ENCODE data around the gene C1orf116.

DNA sequence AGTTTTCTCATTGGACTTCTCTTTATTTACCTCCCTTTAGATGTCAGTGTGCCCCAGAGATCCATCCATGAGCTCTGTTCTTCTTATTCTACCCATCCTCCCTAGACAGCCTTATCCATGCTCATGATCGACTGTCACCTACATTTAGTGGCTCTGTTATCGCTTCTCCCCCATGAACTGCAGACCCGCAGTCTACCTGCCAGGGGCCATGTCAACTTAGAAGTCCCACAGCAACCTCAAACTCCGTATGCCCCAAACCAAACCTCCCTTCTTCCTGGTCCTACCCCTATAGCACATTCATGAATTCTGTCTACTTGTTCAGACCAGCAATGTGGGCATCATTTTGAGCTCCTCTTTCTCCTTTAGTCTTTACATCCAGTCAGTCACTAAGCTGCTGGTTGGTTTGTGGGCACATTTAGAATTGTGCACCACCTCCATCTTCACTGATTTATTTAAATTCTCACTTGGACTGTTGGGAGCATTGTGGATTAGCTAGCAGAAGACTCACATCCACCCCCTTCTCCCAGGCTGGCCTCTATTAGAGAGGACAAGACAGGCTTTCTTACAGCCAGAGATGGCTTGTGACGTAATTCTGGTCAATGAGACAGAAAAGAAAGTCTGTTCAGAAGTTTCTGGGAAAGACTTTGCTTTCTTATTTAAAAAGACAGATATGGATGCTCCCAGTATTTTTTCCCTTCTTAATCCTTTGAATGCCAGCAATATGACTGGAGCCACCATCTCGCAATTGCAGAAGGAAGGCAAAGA lies 19.1 kb downstream of the C1orf116 start:
- no peak for TF ChIP-seq POLR2A (IDR thresholded peaks at IDR 0.05)
- TF ChIP-seq, protein P1, sequence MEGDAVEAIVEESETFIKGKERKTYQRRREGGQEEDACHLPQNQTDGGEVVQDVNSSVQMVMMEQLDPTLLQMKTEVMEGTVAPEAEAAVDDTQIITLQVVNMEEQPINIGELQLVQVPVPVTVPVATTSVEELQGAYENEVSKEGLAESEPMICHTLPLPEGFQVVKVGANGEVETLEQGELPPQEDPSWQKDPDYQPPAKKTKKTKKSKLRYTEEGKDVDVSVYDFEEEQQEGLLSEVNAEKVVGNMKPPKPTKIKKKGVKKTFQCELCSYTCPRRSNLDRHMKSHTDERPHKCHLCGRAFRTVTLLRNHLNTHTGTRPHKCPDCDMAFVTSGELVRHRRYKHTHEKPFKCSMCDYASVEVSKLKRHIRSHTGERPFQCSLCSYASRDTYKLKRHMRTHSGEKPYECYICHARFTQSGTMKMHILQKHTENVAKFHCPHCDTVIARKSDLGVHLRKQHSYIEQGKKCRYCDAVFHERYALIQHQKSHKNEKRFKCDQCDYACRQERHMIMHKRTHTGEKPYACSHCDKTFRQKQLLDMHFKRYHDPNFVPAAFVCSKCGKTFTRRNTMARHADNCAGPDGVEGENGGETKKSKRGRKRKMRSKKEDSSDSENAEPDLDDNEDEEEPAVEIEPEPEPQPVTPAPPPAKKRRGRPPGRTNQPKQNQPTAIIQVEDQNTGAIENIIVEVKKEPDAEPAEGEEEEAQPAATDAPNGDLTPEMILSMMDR (IDR thresholded peaks at IDR 0.05), result no peak
